GM23338 (cell line): Measurements from ENCODE around the gene PRELP.

ENCODE experiments used
- CREB1 ChIP-seq: fragments of 250-450 bp; sonication (Bioruptor Pico); IDR thresholded peaks from 2 replicates; pipeline ENCODE4 v1.5.0; 2020; ENCODE audit warnings: low read depth, mild to moderate bottlenecking, moderate library complexity
- CTCF ChIP-seq, 2 experiments: fragments of 200-600 bp in 1 of 2; sonication (generic) in 1 of 2; conservative IDR thresholded peaks; 2 replicates each; pipeline versions ENCODE4 v1.5.1 to v1.6.1; 2016 to 2017; ENCODE audit warnings: antibody characterized with exemption in 2 of 2, low read depth in 2 of 2, mild to moderate bottlenecking in 2 of 2, moderate library complexity in 1 of 2
- EZH2phosphoT487 ChIP-seq: fragments of 200-600 bp; sonication (generic); IDR thresholded peaks from one replicate; pipeline ENCODE4 v1.8.1; 2018; ENCODE audit warnings: antibody characterized with exemption; ENCODE audit not compliant: unreplicated experiment
- POLR2AphosphoS5 ChIP-seq: IDR thresholded peaks from 2 replicates; pipeline ENCODE4 v1.6.1; 2016; ENCODE audit warnings: antibody characterized with exemption, low read depth
- REST ChIP-seq: IDR thresholded peaks from one replicate; pipeline ENCODE4 v1.6.1; 2018; ENCODE audit warnings: antibody characterized with exemption; ENCODE audit not compliant: unreplicated experiment
- STAT1 ChIP-seq: IDR thresholded peaks from one replicate; pipeline ENCODE4 v1.6.1; 2016; ENCODE audit warnings: antibody characterized with exemption; ENCODE audit not compliant: unreplicated experiment
- ZNF331 ChIP-seq: fragments of 250-450 bp; sonication (Bioruptor Pico); IDR thresholded peaks from 2 replicates; pipeline ENCODE4 v1.5.0; 2020; ENCODE audit warnings: low read depth, mild to moderate bottlenecking, moderate library complexity

GRCh38 chr1:203519053-203519840 lies 43.6 kb downstream of the PRELP start:
- TF ChIP-seq CTCF (conservative IDR thresholded peaks at IDR 0.05; ENCODE audit: low read depth in 2 of 2) (no peak), EZH2phosphoT487 (no peak), STAT1 (no peak), CREB1 (CRISPR knock-in tag) (peak; percentile 94), POLR2AphosphoS5 (peak; percentile 55), REST (no peak), ZNF331 (CRISPR knock-in tag) (no peak)
